Activated effector memory CD4-positive, alpha-beta T cell treated with anti-CD3 and anti-CD28 coated beads, Interleukin-2, amount 50 U/mL, for 16 hours (primary cell): ENCODE results near the gene AFAP1L1.

Experiments
- DNase-seq: peaks from one replicate; pipeline ENCODE4 v3.0.0-alpha.2; 2020

AFAP1L1 gene

GRCh38 chr5:149288436-149288835 is 16.8 kb downstream of the AFAP1L1 start:
- DNase-seq: no peak

GRCh38 chr5:149289301-149289700 is 17.6 kb downstream of the AFAP1L1 start:
- no peak for DNase-seq

DNA sequence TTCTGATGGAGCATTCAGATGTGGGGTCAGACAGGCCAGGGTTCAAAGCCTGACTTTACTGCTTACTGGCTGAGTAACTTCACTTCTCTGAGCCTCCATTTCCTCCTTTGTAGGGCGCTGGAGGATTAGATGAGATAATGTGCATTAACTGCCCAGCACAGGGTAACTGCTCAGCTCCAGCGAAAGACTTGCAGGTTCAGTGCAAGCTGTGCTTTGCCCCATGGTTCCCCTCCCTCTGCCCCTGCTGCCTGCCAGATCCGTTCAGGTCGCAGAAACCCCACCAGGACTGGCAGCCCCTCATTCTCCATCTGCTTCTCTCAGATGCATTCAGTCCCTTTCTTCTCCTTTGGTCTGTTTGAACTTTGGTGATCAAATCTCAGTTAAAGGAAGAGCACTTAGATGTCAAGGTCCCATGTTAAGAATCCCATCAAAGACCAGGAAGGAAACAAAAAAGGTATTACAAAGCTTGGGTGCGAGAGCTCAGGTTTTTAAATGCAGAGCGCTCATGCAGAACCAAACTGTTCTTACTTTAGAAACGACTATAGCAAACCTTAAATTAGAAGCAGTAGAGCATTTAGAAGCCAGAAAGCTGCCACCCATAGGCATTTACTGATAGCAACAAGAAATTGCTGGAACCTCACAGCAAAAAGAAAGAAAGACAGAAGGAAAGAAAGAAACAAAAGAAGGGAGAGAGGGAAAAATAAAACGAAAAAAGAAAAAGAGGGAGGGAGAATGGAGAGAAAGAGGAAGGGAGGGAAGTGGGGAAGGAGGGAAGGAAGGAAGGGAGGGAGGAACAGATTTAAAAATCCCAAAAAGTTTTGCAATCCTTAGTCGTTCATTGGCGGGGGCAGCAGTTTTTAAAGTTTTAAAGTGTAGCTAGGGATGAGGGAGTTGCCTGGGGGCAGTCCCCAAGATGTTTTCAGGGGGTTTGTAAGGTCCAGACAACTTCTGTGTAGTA is 23.5 kb downstream of the AFAP1L1 start:
- no peak for DNase-seq

- DNase-seq: no peak
Measured at GRCh38 chr5:149297340-149298025, 25.8 kb downstream of the AFAP1L1 start.

- DNase-seq: no peak
Measured at GRCh38 chr5:149298163-149298562, 26.5 kb downstream of the AFAP1L1 start.

- no peak for DNase-seq
Measured at GRCh38 chr5:149298842-149299404, 27.3 kb downstream of the AFAP1L1 start.

DNA sequence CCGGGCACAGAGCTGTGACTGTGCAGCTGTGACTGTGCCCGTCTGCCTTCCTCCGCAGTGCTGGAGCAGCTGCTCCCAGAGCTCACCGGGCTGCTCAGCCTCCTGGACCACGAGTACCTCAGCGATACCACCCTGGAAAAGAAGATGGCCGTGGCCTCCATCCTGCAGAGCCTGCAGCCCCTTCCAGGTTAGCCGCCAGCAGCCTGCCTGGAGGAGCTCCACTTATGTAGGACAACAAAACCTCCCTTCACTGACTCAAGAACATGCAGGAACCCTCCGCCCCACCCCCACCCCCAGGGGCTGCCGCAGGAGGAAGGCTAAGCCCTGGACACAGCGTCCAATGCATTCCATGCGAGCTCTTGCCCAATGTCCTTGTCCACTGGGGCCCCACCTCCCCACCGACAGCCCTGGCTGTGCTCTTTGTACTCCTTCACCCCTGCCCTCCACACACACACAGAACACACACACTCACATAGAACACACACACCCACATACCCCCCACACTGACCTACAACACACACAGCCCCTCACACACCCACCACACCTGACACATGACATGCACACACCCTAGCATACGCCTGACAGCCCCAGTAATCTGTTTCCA is 27.9 kb downstream of the AFAP1L1 start:
- DNase-seq: no peak

DNA sequence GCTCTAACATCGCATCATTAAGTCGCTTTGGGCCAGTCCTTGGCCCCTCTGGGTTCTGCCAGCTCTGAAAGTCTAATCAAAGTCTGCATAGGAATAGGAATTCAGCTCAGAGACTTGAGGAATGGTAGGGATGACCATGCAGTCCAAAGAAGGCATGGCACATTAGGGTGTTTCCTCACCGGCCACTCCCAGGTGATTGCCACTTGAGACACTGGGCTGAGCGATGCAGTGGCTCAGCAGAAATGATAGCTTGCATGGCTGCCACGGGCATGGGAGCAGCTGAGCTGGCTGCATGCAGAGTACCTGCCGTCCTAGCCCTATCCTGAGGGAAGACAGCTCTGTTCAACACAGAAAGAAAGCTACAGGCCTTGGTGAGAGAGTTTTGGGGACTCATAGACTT is 28.8 kb downstream of the AFAP1L1 start:
- DNase-seq: no peak

DNA sequence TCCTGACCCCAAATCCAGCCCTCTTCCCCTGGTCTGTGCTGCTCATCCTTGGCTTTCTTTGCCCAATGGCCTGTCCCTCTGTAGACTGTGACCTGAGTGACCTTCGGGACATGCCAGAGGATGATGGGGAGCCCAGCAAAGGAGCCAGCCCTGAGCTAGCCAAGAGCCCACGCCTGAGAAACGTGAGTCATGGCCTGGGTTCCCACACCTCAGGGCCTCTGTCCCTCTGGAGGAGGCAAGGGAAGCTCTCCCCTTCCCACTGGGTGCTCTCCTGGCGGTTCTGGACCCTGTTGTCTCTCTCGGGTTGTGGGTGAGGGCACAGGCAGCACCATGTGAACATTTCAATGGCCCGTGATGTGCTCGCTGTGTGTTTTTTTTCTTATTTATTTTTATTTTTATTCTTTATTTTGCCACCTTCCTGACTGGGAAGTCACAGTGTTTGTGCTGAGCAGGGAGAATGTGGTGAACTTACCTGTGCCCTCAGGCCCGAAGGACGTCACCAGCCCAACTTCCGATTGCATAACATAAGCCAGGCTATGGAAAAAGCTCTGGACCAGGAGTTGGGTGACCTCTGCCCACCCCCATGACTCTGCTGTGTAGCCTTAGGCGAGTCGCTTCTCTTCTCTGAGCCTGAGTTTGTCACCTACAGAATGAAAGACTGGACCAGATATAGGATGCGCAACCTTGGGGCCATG is 29.5 kb downstream of the AFAP1L1 start:
- no peak for DNase-seq

DNA sequence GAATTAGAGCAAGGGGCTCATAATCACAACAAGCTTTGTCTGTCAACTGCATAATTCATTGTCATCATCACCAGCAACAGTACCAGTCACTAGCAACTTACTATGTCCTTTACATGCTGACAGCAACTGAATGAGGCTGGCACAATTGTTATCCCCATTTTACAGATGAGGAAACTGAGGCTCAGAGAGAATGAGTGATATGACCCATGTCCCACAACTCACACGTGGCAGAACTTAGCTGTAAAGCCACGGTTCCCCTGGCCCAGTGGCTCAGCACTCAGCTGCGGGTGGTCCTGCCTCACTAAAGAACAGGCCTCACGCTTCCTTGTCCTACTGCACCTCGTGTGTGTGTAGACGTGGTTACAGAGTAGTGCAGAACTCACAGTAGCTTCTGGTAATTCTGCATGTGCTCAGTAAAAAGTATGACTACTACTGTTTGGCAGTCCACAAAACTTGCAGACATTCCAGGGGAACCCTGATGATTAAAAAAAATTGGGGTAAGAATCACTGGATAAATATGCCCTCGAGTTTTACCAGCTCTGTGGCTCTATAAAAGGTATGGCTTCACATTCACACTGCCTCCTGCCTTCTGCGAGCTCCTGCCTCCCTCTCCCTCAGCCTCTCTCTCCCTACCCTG is 30.2 kb downstream of the AFAP1L1 start:
- no peak for DNase-seq

- no peak for DNase-seq
Measured at GRCh38 chr5:149302641-149303040, 31.0 kb downstream of the AFAP1L1 start.

GRCh38 chr5:149303210-149303609 is 31.6 kb downstream of the AFAP1L1 start:
- no peak for DNase-seq

- DNase-seq: no peak
Measured at GRCh38 chr5:149304195-149305078, 32.8 kb downstream of the AFAP1L1 start.

GRCh38 chr5:149309354-149309753 is 37.7 kb downstream of the AFAP1L1 start:
- no peak for DNase-seq

- no peak for DNase-seq
Measured at GRCh38 chr5:149310488-149310887, 38.8 kb downstream of the AFAP1L1 start.

- DNase-seq: no peak
Measured at GRCh38 chr5:149310947-149311658, 39.4 kb downstream of the AFAP1L1 start.

GRCh38 chr5:149313151-149313841 is 41.6 kb downstream of the AFAP1L1 start:
- DNase-seq: no peak

DNA sequence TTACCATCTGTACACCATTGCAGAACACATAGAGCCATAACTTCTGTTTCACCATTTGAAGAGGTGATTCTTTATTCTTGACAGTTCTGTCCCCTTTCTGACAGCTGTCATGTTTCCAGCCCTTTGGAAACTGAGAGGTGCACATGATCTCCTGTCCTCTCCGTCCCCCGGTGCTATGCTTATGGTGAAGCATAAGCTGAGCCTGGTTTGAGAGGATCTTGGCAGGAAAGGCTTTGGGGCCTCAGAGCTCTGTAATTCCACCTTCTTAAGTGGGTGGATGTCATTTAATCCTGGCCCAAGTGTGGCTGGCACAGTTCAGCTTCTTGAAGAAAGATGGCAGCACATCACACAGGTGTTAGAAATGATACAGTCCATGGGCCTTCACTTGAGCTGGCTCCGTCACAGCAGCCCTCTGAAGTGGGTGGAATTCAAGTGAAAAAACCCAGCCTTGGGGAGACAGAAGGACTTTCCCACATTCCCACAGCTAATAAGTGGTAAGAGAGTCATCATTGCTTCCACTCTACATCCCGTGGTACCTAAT is 43.0 kb downstream of the AFAP1L1 start:
- no peak for DNase-seq

GRCh38 chr5:149315753-149316152 is 44.1 kb downstream of the AFAP1L1 start:
- no peak for DNase-seq
